Endothelial cell of umbilical vein (primary cell): ENCODE data around the gene DCAF12.

Source experiments
- EZH2 ChIP-seq: IDR thresholded peaks from 2 replicates; pipeline ENCODE4 v1.6.1; 2012; ENCODE audit warnings: borderline replicate concordance, low read depth, mild to moderate bottlenecking, moderate library complexity, low read length, inconsistent platforms; ENCODE audit not compliant: severe bottlenecking
- FOS ChIP-seq: IDR thresholded peaks from 2 replicates; pipeline ENCODE4 v1.6.1; 2011; ENCODE audit warnings: mild to moderate bottlenecking, low read length, moderate library complexity, borderline replicate concordance; ENCODE audit not compliant: insufficient read depth
- MYC ChIP-seq: IDR thresholded peaks from one replicate; pipeline ENCODE4 v1.6.1; 2011; ENCODE audit warnings: mild to moderate bottlenecking, low read depth, low read length
- POLR2A ChIP-seq: IDR thresholded peaks from 2 replicates; pipeline ENCODE4 v1.6.1; 2012; ENCODE audit warnings: low read depth, mild to moderate bottlenecking, control low read depth, low read length
- POLR2AphosphoS5 ChIP-seq: IDR thresholded peaks from 2 replicates; pipeline ENCODE4 v1.6.1; 2012; ENCODE audit warnings: low read depth, mild to moderate bottlenecking, control low read depth, low read length, moderate library complexity; ENCODE audit not compliant: insufficient read depth
- TF ChIP-seq, protein P1 (sequence below), 2 donors: IDR thresholded peaks; 1 replicate in 1 of 2; 2 replicates in 1 of 2; pipeline ENCODE4 v1.5.1; 2011; ENCODE audit warnings: low read length in 2 of 2, mild to moderate bottlenecking in 2 of 2, moderate library complexity in 2 of 2, control low read depth in 1 of 2, inconsistent platforms in 1 of 2, low read depth in 1 of 2; ENCODE audit not compliant: insufficient read depth in 1 of 2; ENCODE audit errors: extremely low read depth in 1 of 2
- TF ChIP-seq, protein P2 (sequence below): IDR thresholded peaks from 2 replicates; pipeline ENCODE4 v1.6.1; 2011; ENCODE audit not compliant: insufficient read depth, insufficient read length

DNA sequence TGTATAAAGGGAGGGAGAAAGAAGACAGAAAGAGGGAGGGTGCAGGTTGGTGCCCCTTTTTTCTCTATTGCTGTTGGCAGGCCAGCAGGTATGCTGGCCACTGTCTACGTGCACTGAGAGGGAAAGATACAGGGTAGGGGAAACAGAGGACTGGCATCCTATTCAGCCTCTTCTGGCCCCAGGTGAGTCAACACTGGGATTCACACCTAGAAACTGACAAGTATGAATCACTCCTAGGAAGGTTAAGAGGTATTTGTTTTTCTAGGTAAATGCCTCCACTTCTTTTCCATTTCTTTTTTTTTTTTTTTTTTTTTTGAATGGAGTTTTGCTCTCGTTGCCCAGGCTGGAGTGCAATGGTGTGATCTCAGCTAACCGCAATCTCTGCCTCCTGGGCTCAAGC lies 49.6 kb upstream of the DCAF12 start:
- TF ChIP-seq, protein P1, sequence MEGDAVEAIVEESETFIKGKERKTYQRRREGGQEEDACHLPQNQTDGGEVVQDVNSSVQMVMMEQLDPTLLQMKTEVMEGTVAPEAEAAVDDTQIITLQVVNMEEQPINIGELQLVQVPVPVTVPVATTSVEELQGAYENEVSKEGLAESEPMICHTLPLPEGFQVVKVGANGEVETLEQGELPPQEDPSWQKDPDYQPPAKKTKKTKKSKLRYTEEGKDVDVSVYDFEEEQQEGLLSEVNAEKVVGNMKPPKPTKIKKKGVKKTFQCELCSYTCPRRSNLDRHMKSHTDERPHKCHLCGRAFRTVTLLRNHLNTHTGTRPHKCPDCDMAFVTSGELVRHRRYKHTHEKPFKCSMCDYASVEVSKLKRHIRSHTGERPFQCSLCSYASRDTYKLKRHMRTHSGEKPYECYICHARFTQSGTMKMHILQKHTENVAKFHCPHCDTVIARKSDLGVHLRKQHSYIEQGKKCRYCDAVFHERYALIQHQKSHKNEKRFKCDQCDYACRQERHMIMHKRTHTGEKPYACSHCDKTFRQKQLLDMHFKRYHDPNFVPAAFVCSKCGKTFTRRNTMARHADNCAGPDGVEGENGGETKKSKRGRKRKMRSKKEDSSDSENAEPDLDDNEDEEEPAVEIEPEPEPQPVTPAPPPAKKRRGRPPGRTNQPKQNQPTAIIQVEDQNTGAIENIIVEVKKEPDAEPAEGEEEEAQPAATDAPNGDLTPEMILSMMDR (IDR thresholded peaks at IDR 0.05; ENCODE audit: extremely low read depth in 1 of 2, insufficient read depth in 1 of 2, low read depth in 1 of 2, low read length in 2 of 2): no peak
- TF ChIP-seq EZH2: no peak
- TF ChIP-seq POLR2A: no peak
- no peak for TF ChIP-seq POLR2AphosphoS5
- TF ChIP-seq FOS: no peak
- TF ChIP-seq, protein P2, sequence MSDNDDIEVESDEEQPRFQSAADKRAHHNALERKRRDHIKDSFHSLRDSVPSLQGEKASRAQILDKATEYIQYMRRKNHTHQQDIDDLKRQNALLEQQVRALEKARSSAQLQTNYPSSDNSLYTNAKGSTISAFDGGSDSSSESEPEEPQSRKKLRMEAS: no peak
- TF ChIP-seq MYC: no peak
